Thoracic aorta (tissue), 2 donors: ENCODE results near the gene CHTF18. TPM values are rescaled to one million over a fixed set of nuclear protein-coding genes. Genes with fewer than 3 reads are reported as not detected.
"Not testable (repeated sequence)": the region's sequence is repeated elsewhere in the genome, so short reads cannot be mapped to it uniquely, and the experiment has no call there.

Experiments
- ATAC-seq: fragments of 150-250 bp; one replicate; pipeline ENCODE4 v1.8.0; 2017; ENCODE audit warnings: low read depth; ENCODE audit not compliant: insufficient number of reproducible peaks, low FRiP score
- DNase-seq: peaks from one replicate; pipeline ENCODE4 v3.0.0-alpha.2; 2020; ENCODE audit warnings: low spot score
- H3K27ac ChIP-seq, 2 donors: fragments of 200-600 bp; sonication (generic); 1 replicate in 1 of 2; 2 replicates in 1 of 2; pipeline ENCODE4 v1.5.1; 2016; ENCODE audit warnings: mild to moderate bottlenecking in 2 of 2, moderate library complexity in 2 of 2
- H3K27me3 ChIP-seq: fragments of 200-600 bp; sonication (generic); replicated peaks from 2 replicates; pipeline ENCODE4 v1.6.0; 2016; ENCODE audit warnings: mild to moderate bottlenecking; ENCODE audit not compliant: insufficient read depth
- H3K36me3 ChIP-seq: fragments of 200-600 bp; sonication (generic); one replicate; pipeline ENCODE4 v1.5.1; 2016
- H3K4me1 ChIP-seq, 2 donors: fragments of 200-600 bp; sonication (generic); 1 replicate in 1 of 2; 2 replicates in 1 of 2; pipeline versions ENCODE4 v1.5.1 to v1.6.0; 2016; ENCODE audit warnings: low read depth in 2 of 2, mild to moderate bottlenecking in 1 of 2; ENCODE audit not compliant: control insufficient read depth in 1 of 2
- H3K4me3 ChIP-seq: fragments of 200-600 bp; sonication (generic); 2 replicates; pipeline ENCODE4 v1.5.1; 2016; ENCODE audit warnings: mild to moderate bottlenecking
- H3K9me3 ChIP-seq: fragments of 200-600 bp; sonication (generic); 2 replicates; pipeline ENCODE4 v1.5.1; 2016
- total RNA-seq, 2 donors: library from RNA; depleted of rRNA; stranded (reverse); fragments of >200 nt; gene quantifications; one replicate each; pipeline versions ENCODE4 v1.1.0 to v1.2.3, GENCODE V29; 2016
- TF ChIP-seq, protein P1 (sequence below): fragments of 200-600 bp; sonication (generic); IDR thresholded peaks from one replicate; pipeline ENCODE4 v1.5.1; 2019; ENCODE audit warnings: antibody characterized with exemption

Gene CHTF18
- total RNA-seq, 2 donors from 2014 or later = 10.2 to 15.4 TPM

DNA sequence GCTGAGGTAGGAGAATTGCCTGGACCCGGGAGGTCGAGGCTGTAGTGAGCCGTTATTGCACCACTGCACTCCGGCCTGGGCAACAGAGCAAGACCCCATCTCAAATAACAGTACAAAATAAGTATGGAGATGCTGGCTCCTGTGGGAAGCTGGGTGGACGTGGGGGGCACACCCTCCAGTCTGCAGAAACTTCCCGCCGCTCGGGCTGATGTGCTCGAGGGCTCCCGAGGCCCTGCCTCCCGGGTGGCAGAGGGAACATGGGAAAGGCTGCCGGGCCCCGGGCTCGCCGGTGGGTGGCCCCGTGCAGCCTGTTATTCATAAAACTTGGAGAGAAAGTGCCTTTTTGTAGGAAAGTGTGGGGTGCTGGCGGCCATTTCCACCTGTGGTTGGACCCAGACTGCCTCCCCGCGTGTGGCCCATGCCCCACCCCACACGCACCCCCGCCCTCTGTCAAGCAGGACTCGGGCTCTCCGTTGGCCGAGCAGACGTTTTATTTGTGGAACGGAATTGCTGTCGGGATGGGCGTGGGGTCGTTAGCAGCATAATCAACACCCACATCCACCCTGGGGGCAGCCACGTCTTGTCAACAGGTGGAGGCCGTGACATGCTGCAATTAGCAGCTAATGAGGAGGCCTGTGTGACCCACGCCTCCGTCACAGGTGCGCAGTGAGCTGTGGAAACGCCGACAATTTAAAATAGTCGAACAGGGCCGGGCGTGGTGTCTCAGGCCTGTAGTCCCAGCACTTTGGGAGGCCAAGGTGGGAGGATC lies 40.3 kb upstream of the CHTF18 start:
- Histone ChIP-seq H3K36me3 (no peaks in the 10 kb centered on the region), H3K4me1 (no peaks in the 10 kb centered on the region), H3K27me3 (no peaks in the 10 kb centered on the region), H3K27ac (no peak overlapping the region), H3K9me3 (no peaks in the 10 kb centered on the region), H3K4me3 (no peak overlapping the region)
- TF ChIP-seq, protein P1, sequence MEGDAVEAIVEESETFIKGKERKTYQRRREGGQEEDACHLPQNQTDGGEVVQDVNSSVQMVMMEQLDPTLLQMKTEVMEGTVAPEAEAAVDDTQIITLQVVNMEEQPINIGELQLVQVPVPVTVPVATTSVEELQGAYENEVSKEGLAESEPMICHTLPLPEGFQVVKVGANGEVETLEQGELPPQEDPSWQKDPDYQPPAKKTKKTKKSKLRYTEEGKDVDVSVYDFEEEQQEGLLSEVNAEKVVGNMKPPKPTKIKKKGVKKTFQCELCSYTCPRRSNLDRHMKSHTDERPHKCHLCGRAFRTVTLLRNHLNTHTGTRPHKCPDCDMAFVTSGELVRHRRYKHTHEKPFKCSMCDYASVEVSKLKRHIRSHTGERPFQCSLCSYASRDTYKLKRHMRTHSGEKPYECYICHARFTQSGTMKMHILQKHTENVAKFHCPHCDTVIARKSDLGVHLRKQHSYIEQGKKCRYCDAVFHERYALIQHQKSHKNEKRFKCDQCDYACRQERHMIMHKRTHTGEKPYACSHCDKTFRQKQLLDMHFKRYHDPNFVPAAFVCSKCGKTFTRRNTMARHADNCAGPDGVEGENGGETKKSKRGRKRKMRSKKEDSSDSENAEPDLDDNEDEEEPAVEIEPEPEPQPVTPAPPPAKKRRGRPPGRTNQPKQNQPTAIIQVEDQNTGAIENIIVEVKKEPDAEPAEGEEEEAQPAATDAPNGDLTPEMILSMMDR = no peak
- ATAC-seq (no peak), DNase-seq (no peak)

DNA sequence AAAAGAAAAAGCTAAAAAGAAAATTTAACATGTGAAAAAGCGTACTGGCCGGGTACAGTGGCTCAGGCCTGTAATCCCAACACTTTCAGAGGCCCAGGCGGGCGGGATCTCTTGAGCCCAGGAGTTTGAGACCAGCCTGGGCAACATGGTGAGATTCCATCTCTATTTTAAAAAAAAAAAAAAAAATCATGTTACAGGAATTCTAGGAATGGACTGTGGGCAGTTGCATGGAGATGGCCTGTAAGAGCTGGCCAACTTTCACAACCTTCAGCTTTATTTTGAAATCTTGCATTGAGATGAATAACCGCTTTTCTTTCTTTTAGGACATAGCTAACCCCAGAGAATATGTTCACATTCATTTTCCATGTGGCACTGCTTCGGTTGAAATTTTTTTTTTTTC lies 39.4 kb upstream of the CHTF18 start:
- DNase-seq (no peak), ATAC-seq (no peak)
- Histone ChIP-seq H3K9me3 (no peaks in the 10 kb centered on the region), H3K36me3 (no peaks in the 10 kb centered on the region), H3K4me1 (no peaks in the 10 kb centered on the region), H3K27me3 (no peaks in the 10 kb centered on the region), H3K4me3 (no peak overlapping the region), H3K27ac (no peak overlapping the region)
- TF ChIP-seq, protein P1 = no peak

DNA sequence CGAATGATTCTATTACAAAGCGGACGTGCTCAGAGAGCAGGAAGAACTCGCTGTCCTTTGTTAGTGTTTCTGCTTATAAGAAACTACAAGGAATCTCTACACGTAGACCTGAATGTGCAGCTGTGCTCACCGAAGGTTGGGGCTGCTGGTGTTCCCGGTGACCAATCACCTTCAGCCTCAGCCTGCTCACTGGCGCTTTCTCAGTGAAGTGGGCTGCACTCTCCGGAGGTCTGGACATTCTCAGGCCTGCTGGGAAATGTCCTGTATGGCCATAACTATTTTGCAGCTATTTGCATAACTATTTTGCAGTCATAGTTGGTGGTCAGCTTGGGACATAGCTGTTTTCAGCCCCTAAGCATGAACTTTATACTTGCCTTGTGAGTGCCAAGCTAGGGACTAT lies 37.9 kb upstream of the CHTF18 start:
- Histone ChIP-seq H3K4me1 (no peaks in the 10 kb centered on the region), H3K4me3 (no peak overlapping the region), H3K9me3 (no peaks in the 10 kb centered on the region), H3K27me3 (no peaks in the 10 kb centered on the region), H3K27ac (no peak overlapping the region), H3K36me3 (no peaks in the 10 kb centered on the region)
- TF ChIP-seq, protein P1 = no peak
- ATAC-seq (no peak), DNase-seq (no peak)

DNA sequence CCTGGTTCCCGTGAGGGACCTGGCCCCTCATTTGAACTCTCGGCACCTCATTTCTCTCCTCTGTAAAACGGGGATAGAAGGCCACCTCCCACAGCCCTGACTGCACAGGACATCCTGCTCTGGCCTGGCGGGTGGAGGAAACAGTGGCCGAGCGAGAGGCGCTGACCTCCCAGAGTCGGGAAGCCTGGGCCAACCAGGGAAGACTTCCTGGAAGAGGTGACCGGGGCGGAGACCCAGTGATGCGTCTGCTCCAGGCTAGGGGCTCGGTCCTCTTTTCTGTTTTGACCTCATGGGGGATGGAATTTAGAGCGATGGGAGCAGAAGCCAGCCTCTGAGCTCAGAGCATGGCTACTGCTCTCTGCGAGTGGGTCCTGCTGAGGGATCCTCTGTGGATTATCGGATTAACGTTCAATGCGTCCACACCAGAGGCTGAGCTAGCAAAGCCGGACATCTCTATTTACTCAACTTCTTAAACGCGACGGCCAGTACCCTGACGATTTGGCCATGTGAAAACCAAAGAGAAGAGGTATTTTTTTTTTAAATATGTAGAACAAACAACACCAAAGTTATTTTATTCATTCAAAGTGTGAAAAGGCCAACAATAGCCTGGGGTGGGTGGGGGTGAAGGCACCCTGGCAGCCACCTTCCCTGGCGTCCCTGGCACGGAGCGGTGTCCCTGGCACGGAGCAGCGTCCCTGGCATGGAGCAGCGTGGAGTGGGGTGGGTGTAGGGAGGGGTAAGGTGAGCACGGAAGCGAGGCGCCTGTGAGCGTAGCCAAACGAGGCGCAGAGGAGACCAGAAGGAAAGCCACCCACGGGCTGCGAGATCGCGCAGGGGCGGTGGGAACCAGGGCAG lies 37.0 kb upstream of the CHTF18 start:
- DNase-seq (no peak), ATAC-seq (no peak)
- H3K27ac ChIP-seq = no peak overlapping the region
- no peaks in the 10 kb centered on the region for H3K9me3 ChIP-seq
- no peaks in the 10 kb centered on the region for H3K27me3 ChIP-seq
- TF ChIP-seq, protein P1 = no peak
- no peak overlapping the region for H3K4me3 ChIP-seq
- H3K4me1 ChIP-seq = no peaks in the 10 kb centered on the region
- no peaks in the 10 kb centered on the region for H3K36me3 ChIP-seq

DNA sequence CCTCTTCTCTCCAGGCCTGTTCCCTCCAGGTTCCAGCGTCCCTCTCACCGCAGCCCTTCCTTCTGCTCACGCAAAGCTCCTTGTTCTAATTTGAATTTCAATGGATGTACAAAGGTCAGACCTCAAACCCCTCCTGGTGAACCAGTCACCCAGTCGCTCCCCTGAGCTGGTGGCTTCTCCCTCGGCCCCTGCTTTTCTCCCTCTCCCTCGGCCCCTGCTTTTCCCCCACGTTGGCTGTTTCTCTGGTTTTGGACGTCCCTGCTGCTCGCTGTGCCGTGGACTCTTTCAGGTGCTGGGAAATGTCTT lies 36.5 kb upstream of the CHTF18 start:
- H3K36me3 ChIP-seq = no peaks in the 10 kb centered on the region
- ATAC-seq = no peak
- H3K27me3 ChIP-seq = no peaks in the 10 kb centered on the region
- DNase-seq = no peak
- H3K9me3 ChIP-seq = no peaks in the 10 kb centered on the region
- H3K27ac ChIP-seq = no peak overlapping the region
- no peaks in the 10 kb centered on the region for H3K4me1 ChIP-seq
- H3K4me3 ChIP-seq = no peak overlapping the region
- TF ChIP-seq, protein P1 = no peak

- not testable (repeated sequence) for DNase-seq, H3K36me3 ChIP-seq, ATAC-seq, H3K4me3 ChIP-seq, H3K9me3 ChIP-seq, H3K4me1 ChIP-seq, H3K27ac ChIP-seq, H3K27me3 ChIP-seq
Observed at GRCh38 chr16:754121-754607, 34.3 kb upstream of the CHTF18 start.
